Measurements from ENCODE around the gene ASAP2.
A peak's percentile ranks its signal among the peaks of the same experiment; 100 is the strongest.

Gene ASAP2

DNA sequence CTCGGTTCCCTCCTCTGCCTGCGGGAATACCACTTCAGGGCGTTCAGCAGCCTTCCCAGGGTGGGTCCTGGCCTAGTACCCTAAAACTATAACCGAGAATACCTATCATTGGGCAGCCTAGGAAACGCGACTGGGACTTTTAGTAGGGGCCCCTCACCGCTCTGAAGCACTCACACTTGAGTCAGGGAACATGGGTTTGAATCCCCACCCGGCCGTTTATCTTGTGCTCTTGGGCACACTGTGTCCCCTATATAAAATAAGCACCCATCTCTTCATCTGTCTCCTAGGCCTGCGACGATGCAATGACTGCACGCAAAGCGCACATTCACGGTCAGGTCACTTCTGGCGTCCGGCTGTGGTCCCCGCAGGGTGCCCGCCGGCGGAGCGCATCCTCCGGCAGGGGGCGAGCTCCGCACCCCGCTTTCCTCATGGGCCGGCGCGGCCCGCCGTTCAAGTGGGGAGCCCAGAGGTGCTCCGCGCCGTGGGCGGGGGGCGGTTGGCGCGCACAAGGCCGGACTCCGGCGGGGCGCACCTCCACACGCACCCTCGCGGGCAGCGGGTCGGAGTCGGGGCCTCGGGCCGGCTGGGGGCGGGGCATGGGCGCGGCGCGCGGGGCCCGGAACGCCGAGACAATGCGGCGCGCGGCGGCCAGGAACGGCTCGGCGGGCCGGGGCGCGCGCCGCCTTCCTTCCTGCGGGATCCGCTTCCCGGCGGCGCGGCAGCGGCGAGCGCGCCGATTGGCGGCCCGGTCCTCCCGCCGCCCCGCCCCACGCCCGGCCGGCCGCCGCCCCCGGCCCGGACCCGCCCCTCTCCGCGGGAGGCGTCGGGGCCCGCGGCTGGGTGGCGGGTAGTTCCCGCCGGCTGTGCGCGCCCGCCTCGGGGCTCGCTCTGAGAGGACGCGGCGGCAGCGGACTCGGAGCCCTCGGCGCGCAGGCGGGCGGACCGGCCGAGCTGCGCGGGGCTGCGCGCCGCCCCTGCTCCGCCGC lies at the start of gene ASAP2:
TSS of gene ASAP2 (plus strand) at position 850 of the 986 bp plus-strand sequence. CDS start 293 bp downstream, outside the sequence.
- DNase-seq: peak in 39 of 56 donors; percentile 14 to 85 (median 59)

DNA sequence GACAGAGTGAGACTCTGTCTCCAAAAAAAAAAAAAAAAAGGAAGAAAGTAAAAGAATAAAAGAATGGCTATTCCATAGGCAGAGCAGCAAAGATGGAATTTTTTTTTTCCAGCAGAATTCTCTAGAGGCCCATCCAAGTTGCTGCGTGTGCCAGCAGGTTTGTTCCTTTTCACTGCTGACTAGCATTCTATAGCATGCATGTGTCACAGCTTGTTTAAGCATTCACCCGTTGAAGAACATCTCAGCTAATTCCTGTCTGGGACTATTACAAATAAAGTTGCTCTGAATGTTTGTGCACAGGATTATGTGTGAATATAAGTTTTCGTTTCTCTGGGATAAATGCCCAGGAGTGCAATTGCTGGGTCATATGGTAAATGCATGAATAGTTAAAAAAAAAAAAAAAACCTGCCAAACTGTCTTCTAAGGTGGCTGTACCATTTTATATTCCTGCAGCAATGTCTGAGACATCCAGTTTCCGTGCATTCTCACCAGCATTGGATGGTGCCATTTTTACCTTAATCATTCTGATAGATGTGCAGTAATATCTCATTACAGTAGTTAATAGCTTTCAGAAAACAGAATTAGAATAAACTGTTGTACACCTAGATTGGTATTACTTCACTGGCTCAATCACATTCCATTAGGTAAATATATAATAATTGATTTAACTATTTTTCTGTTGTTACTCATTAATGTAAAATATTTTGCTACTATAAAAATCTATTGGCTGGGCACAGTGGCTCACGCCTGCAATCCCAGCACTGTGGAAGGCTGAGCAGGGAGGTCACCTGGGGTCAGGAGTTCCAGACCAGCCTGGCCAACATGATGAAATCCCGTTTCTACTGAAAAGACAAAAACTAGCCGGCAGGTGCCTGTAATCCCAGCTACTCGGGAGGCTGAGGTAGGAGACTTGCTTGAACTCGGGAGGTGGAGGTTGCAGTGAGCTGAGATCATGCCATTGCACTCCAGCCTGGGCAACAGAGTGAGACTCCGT lies 47.5 kb upstream of the ASAP2 start:
- DNase-seq: no peak

DNA sequence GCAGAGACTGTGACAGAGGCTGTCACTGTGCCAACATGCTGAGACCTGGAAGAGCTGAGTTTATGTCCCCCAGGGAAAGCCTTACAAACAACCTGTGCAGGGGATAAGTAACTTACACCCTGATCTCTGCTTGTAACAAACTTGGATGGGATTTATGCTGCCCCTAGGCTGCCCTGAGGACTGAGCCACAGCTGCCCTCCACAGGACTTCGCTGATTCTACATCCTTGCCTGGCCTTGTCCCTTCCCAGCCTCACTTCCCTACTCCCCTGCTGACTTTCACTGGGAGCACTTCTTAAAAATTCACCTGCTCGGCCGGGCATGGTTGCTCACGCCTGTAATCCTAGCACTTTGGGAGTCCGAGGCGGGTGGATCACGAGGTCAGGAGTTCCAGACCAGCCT lies 45.9 kb upstream of the ASAP2 start:
- no peak for DNase-seq

DNA sequence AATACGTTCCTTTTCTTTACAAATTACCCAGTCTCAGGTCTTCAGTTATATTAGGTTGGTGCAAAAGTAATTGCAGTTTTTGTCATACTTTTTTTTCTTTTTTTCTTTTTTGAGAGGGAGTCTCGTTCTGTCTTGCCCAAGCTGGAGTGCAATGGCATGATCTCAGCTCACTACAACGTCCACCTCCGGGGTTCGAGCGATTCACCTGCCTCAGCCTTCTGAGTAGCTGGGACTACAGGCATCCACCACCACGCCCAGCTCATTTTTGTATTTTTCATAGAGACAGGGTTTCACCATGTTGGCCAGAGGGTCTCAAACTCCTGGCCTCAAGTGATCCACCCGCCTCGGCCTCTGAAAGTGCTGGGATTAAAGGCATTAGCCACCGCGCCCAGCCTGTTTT lies 43.8 kb upstream of the ASAP2 start:
- DNase-seq: no peak

DNA sequence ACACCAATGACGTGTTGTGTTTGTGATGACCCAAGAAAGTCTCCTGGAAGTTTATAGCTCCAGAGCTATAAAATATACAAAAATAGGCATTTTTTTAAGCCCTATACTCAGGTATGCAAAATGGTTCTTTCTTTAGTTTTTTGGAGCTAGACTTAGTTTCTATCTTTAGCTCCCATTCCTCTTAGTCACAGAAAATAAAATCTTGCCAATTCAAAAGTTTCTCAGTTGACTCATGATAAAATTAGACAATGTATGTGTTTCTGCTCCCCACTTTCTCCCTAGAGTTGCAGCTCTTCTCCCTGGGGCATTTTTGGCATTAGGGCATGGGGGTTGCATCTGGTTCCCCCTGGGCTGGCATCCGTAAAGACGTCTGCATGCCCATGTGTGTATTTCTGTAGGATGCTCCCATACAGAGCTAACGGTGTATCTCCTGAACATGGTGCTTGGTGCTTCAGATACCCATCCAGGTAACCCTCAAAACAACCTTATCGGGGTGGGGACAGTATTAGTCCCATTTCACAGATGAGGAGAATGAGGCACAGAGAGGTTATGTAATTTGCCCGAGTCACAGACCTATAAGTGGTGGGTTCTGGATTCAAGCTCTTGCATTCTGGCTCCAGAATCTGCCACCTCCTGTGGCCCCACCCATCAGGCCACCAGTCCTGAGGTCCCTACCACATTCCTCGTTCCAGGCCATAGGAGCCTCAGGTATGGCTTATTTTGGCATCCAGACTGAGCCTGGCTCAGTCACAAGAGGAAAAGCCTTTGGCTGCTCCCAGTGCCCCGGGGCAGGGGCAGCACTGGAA lies 43.1 kb upstream of the ASAP2 start:
- no peak for DNase-seq

DNA sequence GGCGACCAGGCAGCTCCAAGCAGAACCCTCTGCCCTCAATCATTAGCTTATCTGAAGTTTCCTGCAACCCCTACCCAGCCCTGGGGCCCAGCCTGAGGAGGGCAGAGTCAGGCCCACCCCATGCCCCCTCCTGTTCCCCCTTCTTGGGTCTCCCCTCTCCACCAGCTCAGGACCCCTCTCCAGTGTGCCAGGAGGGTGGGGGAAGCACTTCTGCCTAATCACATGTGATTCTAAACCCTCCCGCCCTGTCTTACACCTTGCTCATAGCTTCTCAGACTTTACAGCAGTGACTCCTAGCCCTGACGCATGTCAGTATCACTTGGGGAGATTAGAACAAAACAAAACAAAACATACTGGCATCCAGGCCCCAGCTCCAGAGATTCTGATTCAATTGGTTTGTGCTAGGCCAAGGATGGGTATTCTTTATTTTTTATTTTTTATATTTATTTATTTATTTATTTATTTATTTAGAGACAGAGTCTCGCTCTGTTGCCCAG lies 42.5 kb upstream of the ASAP2 start:
- no peak for DNase-seq

DNA sequence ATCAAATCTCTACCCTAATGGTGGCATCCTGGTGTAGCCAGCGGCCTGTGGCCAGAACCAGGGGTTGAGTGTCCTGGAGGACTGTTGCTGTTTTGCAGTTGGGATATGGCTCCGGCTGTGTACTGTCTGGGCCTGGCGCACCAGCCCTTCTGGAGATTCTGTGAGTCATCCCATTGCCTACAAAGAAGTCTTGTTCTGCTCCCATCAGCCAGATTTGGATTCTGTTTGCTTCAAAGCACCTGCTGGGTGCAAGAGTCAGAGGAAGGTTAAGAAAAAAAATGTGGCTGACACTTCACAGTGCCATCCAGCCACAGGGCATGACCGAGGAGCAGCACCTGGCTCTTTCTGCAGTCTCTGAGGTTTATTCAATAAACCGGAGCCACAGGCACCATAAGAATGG lies 41.0 kb upstream of the ASAP2 start:
- DNase-seq: peak in 30 of 56 donors; percentile 4 to 68 (median 32)

GRCh38 chr2:9166579-9167377 lies 39.8 kb upstream of the ASAP2 start:
- no peak for DNase-seq

- DNase-seq: no peak
Observed at GRCh38 chr2:9167718-9168657, 38.6 kb upstream of the ASAP2 start.

DNA sequence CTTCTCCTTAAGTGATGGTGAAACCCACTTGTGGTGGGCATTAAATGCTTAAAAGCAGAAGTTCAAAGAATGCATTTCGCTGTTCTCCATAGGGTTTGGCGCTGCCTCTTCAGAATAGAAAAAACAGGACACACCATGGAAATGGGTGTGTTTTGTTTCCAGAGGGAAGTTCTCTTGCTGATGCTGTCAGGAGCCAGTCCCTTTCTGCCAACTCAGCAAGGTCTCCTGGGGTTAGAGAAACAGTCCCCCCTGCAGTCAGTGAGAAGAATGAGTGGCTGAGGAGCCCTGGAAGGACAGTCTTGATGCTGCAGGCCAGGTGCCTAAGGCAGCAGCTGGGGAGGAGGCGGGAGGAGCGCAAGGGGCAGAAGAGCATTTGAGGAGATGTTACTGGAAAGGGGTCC lies 37.8 kb upstream of the ASAP2 start:
- no peak for DNase-seq

GRCh38 chr2:9169349-9170107 lies 37.1 kb upstream of the ASAP2 start:
- DNase-seq: no peak

DNA sequence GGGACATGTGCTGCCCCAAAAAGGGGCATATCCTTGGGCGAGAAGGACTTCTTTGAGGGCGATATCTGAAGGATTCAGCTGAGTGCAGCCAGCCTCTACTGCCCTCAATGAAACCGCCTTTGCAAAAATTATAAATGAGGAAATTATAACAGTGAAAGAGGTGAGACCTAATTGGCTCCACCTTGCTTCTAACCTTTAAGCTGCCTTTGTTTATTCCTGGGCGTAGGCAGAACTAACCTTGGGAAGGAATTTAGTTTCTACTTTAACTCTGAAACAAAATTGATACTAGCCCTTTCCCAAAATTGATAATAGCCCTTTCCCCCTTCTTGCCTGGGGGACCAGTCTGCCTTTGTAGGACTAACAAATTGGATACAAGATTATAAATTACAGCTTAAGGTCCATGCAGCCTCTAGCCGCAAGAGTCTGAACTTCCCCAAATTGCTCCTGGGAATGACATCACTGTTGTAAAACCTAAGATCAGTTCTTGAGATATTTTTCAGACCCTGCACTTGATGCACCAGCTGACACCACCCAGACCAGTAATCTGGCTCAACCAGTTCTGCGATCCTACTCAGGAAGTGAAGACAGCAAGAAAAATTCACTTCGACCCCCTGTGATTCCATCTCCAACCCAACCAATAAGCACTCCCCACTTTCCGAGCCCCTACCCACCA lies 36.0 kb upstream of the ASAP2 start:
- DNase-seq: no peak

- no peak for DNase-seq
Observed at GRCh38 chr2:9174771-9175437, 31.7 kb upstream of the ASAP2 start.

DNA sequence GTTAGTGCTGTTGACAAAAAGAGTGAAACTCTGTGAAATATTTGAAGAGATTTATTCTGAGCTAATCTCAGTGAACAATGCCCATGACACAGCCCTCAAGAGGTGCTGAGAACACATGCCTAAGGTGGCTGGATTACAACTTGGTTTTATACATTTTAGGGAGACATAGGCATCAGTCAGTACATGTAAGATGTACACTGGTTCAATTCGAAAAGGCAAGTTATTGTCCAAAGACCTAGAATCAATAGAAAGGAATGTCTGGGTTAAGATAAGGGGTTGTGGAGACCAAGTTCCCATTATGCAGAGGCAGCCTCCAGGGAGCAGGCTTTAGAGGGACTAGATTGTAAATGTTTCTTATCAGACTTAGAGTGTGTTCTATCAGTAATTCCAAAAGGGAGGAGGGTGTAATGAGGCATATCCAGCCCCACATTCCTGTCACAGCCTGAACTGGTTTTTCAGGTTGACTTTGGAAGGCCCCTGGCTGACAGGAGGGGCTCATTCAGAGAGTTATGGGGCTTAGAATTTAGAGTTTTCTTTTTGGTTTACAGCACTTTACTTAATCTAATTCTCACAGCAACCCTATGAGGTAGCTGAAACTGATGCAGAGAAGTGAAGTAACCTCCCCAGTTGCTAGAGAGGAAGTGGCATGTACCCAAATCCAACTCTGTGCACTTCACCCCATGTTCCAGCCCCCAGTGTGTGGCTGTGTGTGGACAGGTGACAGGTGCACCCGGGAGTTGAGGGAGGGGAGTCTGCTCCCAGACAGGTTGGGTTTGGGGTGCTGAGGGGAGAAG lies 28.3 kb upstream of the ASAP2 start:
- no peak for DNase-seq

GRCh38 chr2:9178904-9179571 lies 27.6 kb upstream of the ASAP2 start:
- peak in 20 of 56 donors; percentile 3 to 50 (median 18) for DNase-seq

All from amygdala (tissue), 56 donors.